Mucosa of descending colon (tissue), 3 donors: ENCODE measurements around the gene ATAD5. TPM values are rescaled to one million over a fixed set of nuclear protein-coding genes. Genes with fewer than 3 reads are reported as not detected.
A peak's percentile ranks its signal among the peaks of the same experiment; 100 is the strongest.
"Not testable (repeated sequence)": the region's sequence is repeated elsewhere in the genome, so short reads cannot be mapped to it uniquely, and the experiment has no call there.

Source experiments
- ATAC-seq: fragments of 200-7000 bp; cut with Tn5 transposase; one replicate; pipeline ENCODE4 v1.9.1; 2020; ENCODE audit warnings: mild to moderate bottlenecking, moderate library complexity
- DNase-seq, 3 donors: peaks; one replicate each; pipeline ENCODE4 v3.0.0-alpha.2; 2020
- H3K36me3 ChIP-seq: fragments of 200-600 bp; one replicate; pipeline ENCODE4 v1.8.0; 2021; ENCODE audit warnings: low read depth, mild to moderate bottlenecking
- H3K4me1 ChIP-seq: fragments of 200-600 bp; one replicate; pipeline ENCODE4 v1.8.0; 2021; ENCODE audit warnings: low read depth, mild to moderate bottlenecking
- H3K4me3 ChIP-seq: fragments of 200-600 bp; one replicate; pipeline ENCODE4 v1.8.0; 2021; ENCODE audit warnings: mild to moderate bottlenecking
- H3K9me3 ChIP-seq: fragments of 200-600 bp; one replicate; pipeline ENCODE4 v1.8.0; 2021; ENCODE audit warnings: mild to moderate bottlenecking
- CTCF ChIP-seq: fragments of 200-600 bp; IDR thresholded peaks from one replicate; pipeline ENCODE4 v1.8.0; 2022; ENCODE audit warnings: antibody characterized with exemption, mild to moderate bottlenecking
- intact Hi-C, 2 donors: fragments of 100-400 bp; cut with DNase I in 1 of 2; cut with micrococcal nuclease in 1 of 2; formaldehyde crosslinking; loops; one replicate each; pipeline versions ENCODE4 v1.11.0 to v1.11.1; 2022; cut with DNase I, micrococcal nuclease
- total RNA-seq, 3 donors: library from RNA; stranded (reverse); fragmentation: NEBNext Ultra II Directional in 2 of 3; extraction: Animal tissue kit (Norgen Biotek cat#: 25700) in 2 of 3; gene quantifications; one replicate each; pipeline versions ENCODE4 v1.2.1 to v1.2.4, GENCODE V29; 2021 to 2023
- donor health status: DM: no; HTN: no; CAD: no; lungs with moderate emphysema.
- donor health status: DM: no; HTN: no; CAD: no.
- donor health status: DM: no; HTN: yes; CAD: no.

Gene ATAD5
- total RNA-seq, 3 donors from 2014 or later = 1.5 to 5.7 (median 2.4) TPM

GRCh38 chr17:30807896-30808295 lies 23.9 kb upstream of the ATAD5 start:
- no peak for TF ChIP-seq CTCF
- ATAC-seq = no peak
- no peak overlapping the region for H3K4me3 ChIP-seq
- H3K9me3 ChIP-seq = no peaks in the 10 kb centered on the region
- DNase-seq = no peak
- H3K4me1 ChIP-seq = peaks cover 4% of the 10 kb centered on the region
- intact Hi-C loops = no loop called here
- H3K36me3 ChIP-seq = no peaks in the 10 kb centered on the region

- DNase-seq (no peak), ATAC-seq (peak; percentile 89)
- H3K4me1 ChIP-seq = peaks cover 8% of the 10 kb centered on the region
- no peak for TF ChIP-seq CTCF
- H3K36me3 ChIP-seq = no peaks in the 10 kb centered on the region
- no peaks in the 10 kb centered on the region for H3K9me3 ChIP-seq
- no peak overlapping the region for H3K4me3 ChIP-seq
- intact Hi-C loops = no loop called here
Measured at GRCh38 chr17:30808785-30809286, 22.9 kb upstream of the ATAD5 start.

GRCh38 chr17:30809867-30810266 lies 21.9 kb upstream of the ATAD5 start:
- peaks cover 8% of the 10 kb centered on the region for H3K4me1 ChIP-seq
- DNase-seq (no peak), ATAC-seq (no peak)

GRCh38 chr17:30812218-30813177 lies 19.3 kb upstream of the ATAD5 start:
- intact Hi-C loops = no loop called here
- TF ChIP-seq CTCF = no peak
- Histone ChIP-seq H3K4me1 (peaks cover 8% of the 10 kb centered on the region), H3K36me3 (no peaks in the 10 kb centered on the region), H3K4me3 (no peak overlapping the region), H3K9me3 (no peaks in the 10 kb centered on the region)
- ATAC-seq (peak; percentile 20), DNase-seq (no peak)

More at GRCh38 chr17:30809867-30810266, 21.9 kb upstream of the ATAD5 start:
- intact Hi-C loops = no loop called here
- no peak for TF ChIP-seq CTCF
- H3K4me3 ChIP-seq = no peak overlapping the region
- no peaks in the 10 kb centered on the region for H3K9me3 ChIP-seq
- H3K36me3 ChIP-seq = no peaks in the 10 kb centered on the region

GRCh38 chr17:30814236-30814635 lies 17.5 kb upstream of the ATAD5 start:
- H3K9me3 ChIP-seq, ATAC-seq, H3K36me3 ChIP-seq, intact Hi-C loops, DNase-seq, H3K4me3 ChIP-seq: not testable (repeated sequence)
- peaks cover 13% of the 10 kb centered on the region for H3K4me1 ChIP-seq

GRCh38 chr17:30814860-30815259 lies 16.9 kb upstream of the ATAD5 start:
- not testable (repeated sequence) for ATAC-seq, H3K9me3 ChIP-seq

More at GRCh38 chr17:30814860-30815259, 16.9 kb upstream of the ATAD5 start:
- H3K36me3 ChIP-seq, intact Hi-C loops, DNase-seq, H3K4me3 ChIP-seq: not testable (repeated sequence)
- peaks cover 13% of the 10 kb centered on the region for H3K4me1 ChIP-seq
